ENCODE data around the gene WRNIP1.

Gene WRNIP1

GRCh38 chr6:2830183-2830582 is 65.0 kb downstream of the WRNIP1 start:
- TF ChIP-seq EZH2phosphoT487 (IDR thresholded peaks at IDR 0.05; ENCODE audit: borderline replicate concordance) (no peak), CTCF (conservative IDR thresholded peaks at IDR 0.05; ENCODE audit: low read length) (no peak)
- peaks cover 15% of the 10 kb centered on the region for H3K4me1 ChIP-seq (ENCODE audit: insufficient read depth, low read length, poor library complexity, severe bottlenecking)
- H2AFZ ChIP-seq (ENCODE audit: low read length) = no peak overlapping the region
- no peak overlapping the region for H3K4me3 ChIP-seq (ENCODE audit: low read length, poor library complexity, severe bottlenecking)
- no peaks in the 10 kb centered on the region for H4K20me1 ChIP-seq (ENCODE audit: insufficient read depth, low read length, poor library complexity, severe bottlenecking)
- no peaks in the 10 kb centered on the region for H3K9me3 ChIP-seq (ENCODE audit: insufficient read depth, low read depth, low read length)
- no peaks in the 10 kb centered on the region for H3K9me2 ChIP-seq (replicated peaks; ENCODE audit: low read depth, low read length)
- peaks cover 14% of the 10 kb centered on the region; the same call in 1 of the 2 replicates for H3K36me3 ChIP-seq (ENCODE audit: insufficient read depth, low read length)
- H3K27me3 ChIP-seq (ENCODE audit: insufficient read depth, low read length, poor library complexity, severe bottlenecking) = no peaks in the 10 kb centered on the region
- H3F3A ChIP-seq (ENCODE audit: low read depth) = no peaks in the 10 kb centered on the region
- H3K79me2 ChIP-seq (ENCODE audit: insufficient read depth, low read length) = peaks cover 8% of the 10 kb centered on the region
- H3K4me2 ChIP-seq (ENCODE audit: low read depth, low read length, poor library complexity, severe bottlenecking) = no peak overlapping the region
- H3K9ac ChIP-seq (ENCODE audit: low read depth, low read length, poor library complexity, severe bottlenecking) = no peak overlapping the region

GRCh38 chr6:2831392-2831791 is 66.2 kb downstream of the WRNIP1 start:
- Histone ChIP-seq H3K4me3 (ENCODE audit: low read length, poor library complexity, severe bottlenecking) (no peak overlapping the region), H3K4me1 (ENCODE audit: insufficient read depth, low read length, poor library complexity, severe bottlenecking) (peaks cover 14% of the 10 kb centered on the region), H3K9me2 (replicated peaks; ENCODE audit: low read depth, low read length) (no peaks in the 10 kb centered on the region), H3F3A (ENCODE audit: low read depth) (no peaks in the 10 kb centered on the region), H4K20me1 (ENCODE audit: insufficient read depth, low read length, poor library complexity, severe bottlenecking) (no peaks in the 10 kb centered on the region), H2AFZ (ENCODE audit: low read length) (no peak overlapping the region), H3K36me3 (ENCODE audit: insufficient read depth, low read length) (peaks cover 17% of the 10 kb centered on the region; the same call in 1 of the 2 replicates), H3K9me3 (ENCODE audit: insufficient read depth, low read depth, low read length) (no peaks in the 10 kb centered on the region), H3K9ac (ENCODE audit: low read depth, low read length, poor library complexity, severe bottlenecking) (no peak overlapping the region), H3K4me2 (ENCODE audit: low read depth, low read length, poor library complexity, severe bottlenecking) (no peak overlapping the region), H3K79me2 (ENCODE audit: insufficient read depth, low read length) (peaks cover 17% of the 10 kb centered on the region), H3K27me3 (ENCODE audit: insufficient read depth, low read length, poor library complexity, severe bottlenecking) (no peaks in the 10 kb centered on the region)
- TF ChIP-seq EZH2phosphoT487 (IDR thresholded peaks at IDR 0.05; ENCODE audit: borderline replicate concordance) (no peak), CTCF (conservative IDR thresholded peaks at IDR 0.05; ENCODE audit: low read length) (peak; percentile 20; the same call in 1 of the 2 replicates)

DNA sequence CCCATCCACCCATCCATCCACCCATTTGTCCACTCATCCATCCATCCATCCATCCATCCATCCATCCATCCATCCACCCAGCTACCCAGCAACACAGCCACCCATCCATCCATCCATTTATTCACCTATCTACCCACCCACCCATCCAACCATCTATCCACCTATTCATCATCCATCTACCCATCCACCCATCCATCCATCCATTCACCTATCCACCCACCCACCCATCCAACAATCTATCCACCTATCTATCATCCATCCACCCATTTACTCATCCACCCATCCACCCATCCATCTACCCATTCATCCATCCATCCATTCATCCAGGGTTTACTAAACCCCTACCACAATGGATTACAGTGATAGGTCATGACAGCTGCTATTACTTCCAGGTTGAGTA is 69.1 kb downstream of the WRNIP1 start:
- Histone ChIP-seq H3K9me2 (replicated peaks; ENCODE audit: low read depth, low read length) (no peaks in the 10 kb centered on the region), H3K36me3 (ENCODE audit: insufficient read depth, low read length) (peaks cover 25% of the 10 kb centered on the region), H3K4me2 (ENCODE audit: low read depth, low read length, poor library complexity, severe bottlenecking) (peak overlapping the region; percentile 14), H3K27me3 (ENCODE audit: insufficient read depth, low read length, poor library complexity, severe bottlenecking) (no peaks in the 10 kb centered on the region), H3F3A (ENCODE audit: low read depth) (no peaks in the 10 kb centered on the region), H2AFZ (ENCODE audit: low read length) (no peak overlapping the region), H3K4me1 (ENCODE audit: insufficient read depth, low read length, poor library complexity, severe bottlenecking) (peaks cover 25% of the 10 kb centered on the region), H3K4me3 (ENCODE audit: low read length, poor library complexity, severe bottlenecking) (no peak overlapping the region), H3K79me2 (ENCODE audit: insufficient read depth, low read length) (peaks cover 38% of the 10 kb centered on the region), H3K9ac (ENCODE audit: low read depth, low read length, poor library complexity, severe bottlenecking) (no peak overlapping the region), H4K20me1 (ENCODE audit: insufficient read depth, low read length, poor library complexity, severe bottlenecking) (peaks cover 8% of the 10 kb centered on the region), H3K9me3 (ENCODE audit: insufficient read depth, low read depth, low read length) (no peaks in the 10 kb centered on the region)
- no peak for TF ChIP-seq CTCF (conservative IDR thresholded peaks at IDR 0.05; ENCODE audit: low read length)
- TF ChIP-seq EZH2phosphoT487 (IDR thresholded peaks at IDR 0.05; ENCODE audit: borderline replicate concordance) = no peak
